ENCODE data around the gene GLB1L3.

The GLB1L3 gene

GRCh38 chr11:134237557-134237922 lies 38.6 kb upstream of the GLB1L3 start:
- no CpG with 5 or more reads among the region's 11 CpGs for WGBS (ENCODE audit: insufficient coverage, insufficient read length)
- H3K36me3 ChIP-seq (ENCODE audit: control insufficient read depth, insufficient read depth, low read length) = 0 out of 2 replicates have a peak, but pooled peaks cover 2% of the 10 kb centered on the region
- H3K4me1 ChIP-seq (ENCODE audit: control insufficient read depth, insufficient read depth, low read length) = no peaks in the 10 kb centered on the region
- H3K4me3 ChIP-seq (ENCODE audit: low read length) = no peak overlapping the region
- no peak overlapping the region for H3K27ac ChIP-seq (ENCODE audit: low read length)
- no peaks in the 10 kb centered on the region for H3K9me3 ChIP-seq (ENCODE audit: control insufficient read depth, insufficient read depth, low read length)
- no peak for DNase-seq (ENCODE audit: low read depth, low spot score)
- H3K27me3 ChIP-seq (ENCODE audit: control insufficient read depth, insufficient read depth, low read length) = no peaks in the 10 kb centered on the region

DNA sequence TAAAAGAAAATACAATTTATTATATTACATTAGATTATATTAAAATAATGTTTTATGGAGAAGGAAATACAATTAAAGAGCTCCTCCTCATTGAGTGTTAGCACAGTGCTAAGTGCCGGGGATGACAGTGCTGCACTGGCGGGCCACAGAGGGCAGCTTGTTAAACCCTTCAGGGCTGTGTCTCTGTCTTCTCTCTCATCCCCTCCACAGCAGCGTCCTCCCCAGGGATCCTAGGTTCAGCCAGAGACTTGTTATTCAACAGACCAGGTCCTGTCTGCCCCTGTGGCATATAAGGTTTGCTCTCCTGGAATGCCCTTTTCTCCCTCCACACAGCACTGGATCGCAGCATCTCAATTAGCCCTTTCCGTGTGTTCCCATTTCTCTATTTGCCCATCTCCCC lies 37.2 kb upstream of the GLB1L3 start:
- no peaks in the 10 kb centered on the region for H3K9me3 ChIP-seq (ENCODE audit: control insufficient read depth, insufficient read depth, low read length)
- DNase-seq (ENCODE audit: low read depth, low spot score) = no peak
- H3K4me1 ChIP-seq (ENCODE audit: control insufficient read depth, insufficient read depth, low read length) = no peaks in the 10 kb centered on the region
- H3K4me3 ChIP-seq (ENCODE audit: low read length) = no peak overlapping the region
- no CpG with 5 or more reads among the region's 5 CpGs for WGBS (ENCODE audit: insufficient coverage, insufficient read length)
- H3K27ac ChIP-seq (ENCODE audit: low read length) = no peak overlapping the region
- H3K36me3 ChIP-seq (ENCODE audit: control insufficient read depth, insufficient read depth, low read length) = 0 out of 2 replicates have a peak, but pooled peaks cover 2% of the 10 kb centered on the region
- H3K27me3 ChIP-seq (ENCODE audit: control insufficient read depth, insufficient read depth, low read length) = no peaks in the 10 kb centered on the region

GRCh38 chr11:134240592-134240991 lies 35.6 kb upstream of the GLB1L3 start:
- H3K27me3 ChIP-seq (ENCODE audit: control insufficient read depth, insufficient read depth, low read length) = no peaks in the 10 kb centered on the region
- H3K27ac ChIP-seq (ENCODE audit: low read length) = no peak overlapping the region
- DNase-seq (ENCODE audit: low read depth, low spot score) = no peak
- no peak overlapping the region for H3K4me3 ChIP-seq (ENCODE audit: low read length)
- no peaks in the 10 kb centered on the region for H3K4me1 ChIP-seq (ENCODE audit: control insufficient read depth, insufficient read depth, low read length)
- 0 out of 2 replicates have a peak, but pooled peaks cover 5% of the 10 kb centered on the region for H3K36me3 ChIP-seq (ENCODE audit: control insufficient read depth, insufficient read depth, low read length)
- no peaks in the 10 kb centered on the region for H3K9me3 ChIP-seq (ENCODE audit: control insufficient read depth, insufficient read depth, low read length)
- no CpG with 5 or more reads among the region's 6 CpGs for WGBS (ENCODE audit: insufficient coverage, insufficient read length)

DNA sequence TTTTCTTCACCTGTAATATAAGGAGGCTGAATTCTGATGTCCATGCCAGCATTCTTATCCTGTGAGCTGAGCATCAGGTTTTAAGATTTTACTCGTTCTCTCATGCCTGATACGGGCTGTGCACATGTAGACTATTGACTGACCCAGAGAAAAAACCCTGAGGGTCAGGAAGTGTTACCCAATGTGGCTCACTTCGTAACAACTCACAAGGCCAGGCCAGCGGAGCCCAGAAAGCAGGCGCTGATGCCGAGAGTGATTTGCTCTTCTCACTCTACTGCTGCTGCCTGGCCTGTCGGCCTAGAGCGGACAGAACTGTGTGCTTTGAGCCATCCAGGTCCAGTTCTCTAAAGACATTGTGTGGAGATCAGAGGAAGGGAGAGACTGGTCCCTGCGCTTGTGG lies 33.8 kb upstream of the GLB1L3 start:
- whole genome bisulfite sequencing (ENCODE audit: insufficient coverage, insufficient read length) = no CpG with 5 or more reads among the region's 9 CpGs
- Histone ChIP-seq H3K27ac (ENCODE audit: low read length) (no peak overlapping the region), H3K9me3 (ENCODE audit: control insufficient read depth, insufficient read depth, low read length) (no peaks in the 10 kb centered on the region), H3K4me1 (ENCODE audit: control insufficient read depth, insufficient read depth, low read length) (no peaks in the 10 kb centered on the region), H3K4me3 (ENCODE audit: low read length) (no peak overlapping the region), H3K27me3 (ENCODE audit: control insufficient read depth, insufficient read depth, low read length) (no peaks in the 10 kb centered on the region), H3K36me3 (ENCODE audit: control insufficient read depth, insufficient read depth, low read length) (0 out of 2 replicates have a peak, but pooled peaks cover 5% of the 10 kb centered on the region)
- DNase-seq (ENCODE audit: low read depth, low spot score) = no peak

GRCh38 chr11:134243913-134244312 lies 32.3 kb upstream of the GLB1L3 start:
- peaks cover 8% of the 10 kb centered on the region; the same call in 1 of the 2 replicates for H3K36me3 ChIP-seq (ENCODE audit: control insufficient read depth, insufficient read depth, low read length)
- no peaks in the 10 kb centered on the region for H3K27me3 ChIP-seq (ENCODE audit: control insufficient read depth, insufficient read depth, low read length)
- no peaks in the 10 kb centered on the region for H3K9me3 ChIP-seq (ENCODE audit: control insufficient read depth, insufficient read depth, low read length)
- no peaks in the 10 kb centered on the region for H3K4me1 ChIP-seq (ENCODE audit: control insufficient read depth, insufficient read depth, low read length)
- WGBS (ENCODE audit: insufficient coverage, insufficient read length) = no CpG with 5 or more reads among the region's 4 CpGs
- no peak overlapping the region for H3K4me3 ChIP-seq (ENCODE audit: low read length)
- H3K27ac ChIP-seq (ENCODE audit: low read length) = no peak overlapping the region
- DNase-seq (ENCODE audit: low read depth, low spot score) = no peak

DNA sequence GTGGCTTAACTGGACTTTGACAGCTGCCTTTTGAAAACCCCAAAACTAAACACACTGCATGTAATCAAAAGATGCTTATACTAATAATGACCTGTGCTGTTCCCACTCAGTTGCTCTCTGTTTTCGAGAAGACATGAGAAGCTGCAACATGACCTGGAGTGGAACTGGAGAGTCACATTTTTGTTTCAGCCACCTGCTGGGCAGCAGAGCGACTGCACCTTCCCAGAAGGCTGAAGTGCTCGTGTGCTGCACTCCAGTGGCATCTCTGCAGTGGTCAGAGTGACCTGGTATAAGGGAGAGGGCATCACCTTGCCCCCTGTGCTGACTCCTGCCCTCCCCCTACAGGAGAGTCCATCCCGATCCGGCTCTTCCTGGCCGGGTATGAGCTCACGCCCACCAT lies 31.6 kb upstream of the GLB1L3 start:
- no peak overlapping the region for H3K27ac ChIP-seq (ENCODE audit: low read length)
- no CpG with 5 or more reads among the region's 7 CpGs for WGBS (ENCODE audit: insufficient coverage, insufficient read length)
- no peaks in the 10 kb centered on the region for H3K27me3 ChIP-seq (ENCODE audit: control insufficient read depth, insufficient read depth, low read length)
- peaks cover 8% of the 10 kb centered on the region; the same call in 1 of the 2 replicates for H3K36me3 ChIP-seq (ENCODE audit: control insufficient read depth, insufficient read depth, low read length)
- H3K4me3 ChIP-seq (ENCODE audit: low read length) = no peak overlapping the region
- H3K4me1 ChIP-seq (ENCODE audit: control insufficient read depth, insufficient read depth, low read length) = no peaks in the 10 kb centered on the region
- H3K9me3 ChIP-seq (ENCODE audit: control insufficient read depth, insufficient read depth, low read length) = no peaks in the 10 kb centered on the region
- no peak for DNase-seq (ENCODE audit: low read depth, low spot score)

DNA sequence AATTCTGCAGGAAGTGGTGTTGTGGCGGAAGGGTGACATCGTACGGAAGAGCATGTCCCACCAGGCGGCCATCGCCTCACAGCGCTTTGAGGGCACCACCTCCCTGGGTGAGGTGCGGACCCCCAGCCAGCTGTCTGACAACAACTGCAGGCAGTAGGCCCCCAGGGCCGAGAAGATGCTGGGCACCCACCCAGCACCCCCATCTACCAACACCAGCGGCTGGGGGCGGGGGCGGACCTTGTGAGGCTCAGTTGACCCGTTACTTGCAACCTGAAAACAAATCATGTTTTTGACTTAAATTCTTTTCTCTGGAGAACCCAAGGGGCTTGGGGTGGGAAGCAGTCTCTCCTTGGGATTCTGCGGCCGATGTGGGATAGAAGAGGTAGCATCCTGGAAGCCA lies 30.7 kb upstream of the GLB1L3 start:
- no peaks in the 10 kb centered on the region for H3K27me3 ChIP-seq (ENCODE audit: control insufficient read depth, insufficient read depth, low read length)
- H3K4me3 ChIP-seq (ENCODE audit: low read length) = no peak overlapping the region
- no peaks in the 10 kb centered on the region for H3K4me1 ChIP-seq (ENCODE audit: control insufficient read depth, insufficient read depth, low read length)
- H3K27ac ChIP-seq (ENCODE audit: low read length) = no peak overlapping the region
- DNase-seq (ENCODE audit: low read depth, low spot score) = no peak
- peaks cover 8% of the 10 kb centered on the region; the same call in 1 of the 2 replicates for H3K36me3 ChIP-seq (ENCODE audit: control insufficient read depth, insufficient read depth, low read length)
- no peaks in the 10 kb centered on the region for H3K9me3 ChIP-seq (ENCODE audit: control insufficient read depth, insufficient read depth, low read length)
- WGBS (ENCODE audit: insufficient coverage, insufficient read length) = no CpG with 5 or more reads among the region's 14 CpGs

GRCh38 chr11:134246100-134246499 lies 30.1 kb upstream of the GLB1L3 start:
- Histone ChIP-seq H3K9me3 (ENCODE audit: control insufficient read depth, insufficient read depth, low read length) (no peaks in the 10 kb centered on the region), H3K27me3 (ENCODE audit: control insufficient read depth, insufficient read depth, low read length) (no peaks in the 10 kb centered on the region), H3K36me3 (ENCODE audit: control insufficient read depth, insufficient read depth, low read length) (peaks cover 8% of the 10 kb centered on the region; the same call in 1 of the 2 replicates), H3K27ac (ENCODE audit: low read length) (no peak overlapping the region), H3K4me1 (ENCODE audit: control insufficient read depth, insufficient read depth, low read length) (no peaks in the 10 kb centered on the region), H3K4me3 (ENCODE audit: low read length) (no peak overlapping the region)
- no peak for DNase-seq (ENCODE audit: low read depth, low spot score)
- WGBS (ENCODE audit: insufficient coverage, insufficient read length) = no CpG with 5 or more reads among the region's 11 CpGs

DNA sequence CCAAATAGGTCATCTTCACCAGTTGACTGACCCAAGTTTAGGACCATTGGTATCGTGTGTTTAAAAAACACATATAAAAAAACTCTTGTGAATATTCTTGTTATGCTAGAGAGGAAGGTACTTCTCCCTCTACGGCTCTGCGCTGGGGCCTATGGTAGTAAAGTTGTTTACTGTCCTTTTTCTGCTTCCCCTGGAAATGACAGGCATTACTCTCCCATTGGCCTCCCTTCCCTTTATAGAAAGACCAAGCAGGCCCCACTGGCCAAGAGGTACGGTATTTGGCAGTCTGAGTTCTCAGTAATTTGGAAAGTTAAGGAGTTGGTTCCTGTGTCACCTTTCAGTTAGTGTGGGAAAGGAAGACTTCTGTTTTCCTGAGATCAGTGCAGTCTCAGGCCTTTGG lies 29.5 kb upstream of the GLB1L3 start:
- no peaks in the 10 kb centered on the region; the same call in 1 of the 2 replicates for H3K4me1 ChIP-seq (ENCODE audit: control insufficient read depth, insufficient read depth, low read length)
- H3K9me3 ChIP-seq (ENCODE audit: control insufficient read depth, insufficient read depth, low read length) = no peaks in the 10 kb centered on the region
- no CpG with 5 or more reads among the region's 4 CpGs for WGBS (ENCODE audit: insufficient coverage, insufficient read length)
- H3K27me3 ChIP-seq (ENCODE audit: control insufficient read depth, insufficient read depth, low read length) = no peaks in the 10 kb centered on the region
- no peak overlapping the region for H3K27ac ChIP-seq (ENCODE audit: low read length)
- peaks cover 6% of the 10 kb centered on the region; the same call in 1 of the 2 replicates for H3K36me3 ChIP-seq (ENCODE audit: control insufficient read depth, insufficient read depth, low read length)
- DNase-seq (ENCODE audit: low read depth, low spot score) = no peak
- no peak overlapping the region for H3K4me3 ChIP-seq (ENCODE audit: low read length)

- Histone ChIP-seq H3K36me3 (ENCODE audit: control insufficient read depth, insufficient read depth, low read length) (peaks cover 6% of the 10 kb centered on the region; the same call in 1 of the 2 replicates), H3K27ac (ENCODE audit: low read length) (no peak overlapping the region), H3K4me1 (ENCODE audit: control insufficient read depth, insufficient read depth, low read length) (no peaks in the 10 kb centered on the region; the same call in 1 of the 2 replicates), H3K9me3 (ENCODE audit: control insufficient read depth, insufficient read depth, low read length) (no peaks in the 10 kb centered on the region), H3K4me3 (ENCODE audit: low read length) (no peak overlapping the region), H3K27me3 (ENCODE audit: control insufficient read depth, insufficient read depth, low read length) (no peaks in the 10 kb centered on the region)
- no peak for DNase-seq (ENCODE audit: low read depth, low spot score)
- WGBS (ENCODE audit: insufficient coverage, insufficient read length) = no CpG with 5 or more reads among the region's 7 CpGs
Observed at GRCh38 chr11:134248910-134249480, 27.2 kb upstream of the GLB1L3 start.

DNA sequence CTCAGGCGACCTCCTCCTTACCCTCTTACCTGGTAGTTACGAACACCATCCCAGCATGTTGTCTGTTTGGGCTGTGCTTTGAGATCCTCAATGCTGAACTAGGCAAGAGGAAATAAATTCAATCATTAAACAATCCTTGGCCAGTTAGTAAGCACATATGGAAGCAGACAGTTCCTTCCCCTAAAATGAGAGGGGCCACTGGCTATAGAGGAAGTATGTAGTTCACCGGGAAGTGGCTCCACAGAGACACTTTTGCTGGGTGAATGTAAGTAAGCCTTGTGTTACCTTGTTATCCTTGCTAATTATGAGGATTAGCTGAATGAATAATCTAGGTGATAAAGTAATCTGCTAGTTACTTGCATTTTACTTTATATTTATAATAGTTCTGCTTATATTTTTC lies 25.9 kb upstream of the GLB1L3 start:
- WGBS (ENCODE audit: insufficient coverage, insufficient read length) = no CpG with 5 or more reads among the region's 3 CpGs
- H3K4me1 ChIP-seq (ENCODE audit: control insufficient read depth, insufficient read depth, low read length) = no peaks in the 10 kb centered on the region; the same call in 1 of the 2 replicates
- H3K4me3 ChIP-seq (ENCODE audit: low read length) = no peak overlapping the region
- H3K27ac ChIP-seq (ENCODE audit: low read length) = no peak overlapping the region
- H3K36me3 ChIP-seq (ENCODE audit: control insufficient read depth, insufficient read depth, low read length) = peaks cover 4% of the 10 kb centered on the region; the same call in 1 of the 2 replicates
- no peaks in the 10 kb centered on the region for H3K9me3 ChIP-seq (ENCODE audit: control insufficient read depth, insufficient read depth, low read length)
- no peak for DNase-seq (ENCODE audit: low read depth, low spot score)
- H3K27me3 ChIP-seq (ENCODE audit: control insufficient read depth, insufficient read depth, low read length) = no peaks in the 10 kb centered on the region

All from iPS DF 6.9 (cell line).